NCI-H526 (cell line): ENCODE data around the gene SMARCD1.

Source experiments
- DNase-seq, 2 experiments: peaks; one replicate each; lab custom pipeline; 2025; lab: John Stamatoyannopoulos, UW

The SMARCD1 gene

GRCh38 chr12:50104417-50105366, 19.6 kb downstream of the SMARCD1 start:
- no peak for DNase-seq

- no peak for DNase-seq
Measured at GRCh38 chr12:50105913-50106450, 20.8 kb downstream of the SMARCD1 start.

GRCh38 chr12:50106907-50107306, 21.8 kb downstream of the SMARCD1 start:
- DNase-seq = no peak

GRCh38 chr12:50107416-50108268, 22.5 kb downstream of the SMARCD1 start:
- DNase-seq = no peak

- no peak for DNase-seq
Measured at GRCh38 chr12:50109319-50109718, 24.2 kb downstream of the SMARCD1 start.

- DNase-seq = peak in 1 of 2 experiments; percentile 62
Measured at GRCh38 chr12:50110127-50110761, 25.1 kb downstream of the SMARCD1 start.

GRCh38 chr12:50110762-50111351, 25.7 kb downstream of the SMARCD1 start:
- peak; percentile 61 to 83 for DNase-seq

GRCh38 chr12:50111395-50111692, 26.2 kb downstream of the SMARCD1 start:
- DNase-seq = no peak

- peak; percentile 99 to 100 for DNase-seq
Measured at GRCh38 chr12:50111693-50112455, 26.7 kb downstream of the SMARCD1 start, which contains the start of gene COX14. COX14 (plus strand) TSS chr12:50112236; CDS start chr12:50120044, 7,808 bp downstream.

GRCh38 chr12:50112456-50113218, 27.5 kb downstream of the SMARCD1 start:
- peak in 1 of 2 experiments; percentile 81 for DNase-seq

- no peak for DNase-seq
Measured at GRCh38 chr12:50117057-50117622, 32.0 kb downstream of the SMARCD1 start.

GRCh38 chr12:50119387-50119786, 34.2 kb downstream of the SMARCD1 start:
- no peak for DNase-seq

GRCh38 chr12:50120521-50120920, 35.4 kb downstream of the SMARCD1 start:
- DNase-seq = no peak

GRCh38 chr12:50120953-50121352, 35.8 kb downstream of the SMARCD1 start:
- DNase-seq = no peak

- no peak for DNase-seq
Measured at GRCh38 chr12:50121641-50122040, 36.5 kb downstream of the SMARCD1 start.

- no peak for DNase-seq
Measured at GRCh38 chr12:50123203-50123602, 38.1 kb downstream of the SMARCD1 start.

- no peak for DNase-seq
Measured at GRCh38 chr12:50127546-50127945, 42.4 kb downstream of the SMARCD1 start.

- no peak for DNase-seq
Measured at GRCh38 chr12:50129290-50129689, 44.1 kb downstream of the SMARCD1 start.

- peak; percentile 41 to 51 for DNase-seq
Measured at GRCh38 chr12:50132505-50133135, 47.5 kb downstream of the SMARCD1 start.
